PFSK-1 (cell line): ENCODE results near the gene GFOD1.

Source experiments
- POLR2AphosphoS5 ChIP-seq: IDR thresholded peaks from 2 replicates; pipeline ENCODE4 v1.6.1; 2012; ENCODE audit warnings: low read depth, mild to moderate bottlenecking, control low read depth, low read length, moderate library complexity
- REST ChIP-seq, 2 experiments: IDR thresholded peaks; 2 replicates each; pipeline versions ENCODE4 v1.6.1 to v1.8.0; 2011 to 2012; ENCODE audit warnings: low read depth in 2 of 2, low read length in 2 of 2, control low read depth in 1 of 2, inconsistent platforms in 1 of 2, mild to moderate bottlenecking in 1 of 2, moderate library complexity in 1 of 2; ENCODE audit not compliant: insufficient read depth in 1 of 2
- SIN3A ChIP-seq: IDR thresholded peaks from 2 replicates; pipeline ENCODE4 v1.6.1; 2012; ENCODE audit warnings: mild to moderate bottlenecking, low read length, moderate library complexity, borderline replicate concordance; ENCODE audit not compliant: insufficient read depth
- TAF1 ChIP-seq: IDR thresholded peaks from 2 replicates; pipeline ENCODE4 v1.6.1; 2012; ENCODE audit warnings: low read length, control low read depth, borderline replicate concordance; ENCODE audit not compliant: insufficient read depth

- TF ChIP-seq POLR2AphosphoS5 (no peak), REST (IDR thresholded peaks at IDR 0.05; ENCODE audit: insufficient read depth in 1 of 2, low read depth in 2 of 2, low read length in 2 of 2) (no peak), TAF1 (no peak), SIN3A (no peak)
Measured at GRCh38 chr6:13500264-13500663, 12.9 kb upstream of the GFOD1 start.
